SK-N-SH (cell line): ENCODE measurements around the gene FOXA1.

Experiments used
- CTCF ChIP-seq: fragments of 200-600 bp; sonication (generic); IDR thresholded peaks from 2 replicates; pipeline ENCODE4 v1.6.1; 2017; ENCODE audit warnings: antibody characterized with exemption, mild to moderate bottlenecking, moderate library complexity
- GABPA ChIP-seq: IDR thresholded peaks from 2 replicates; pipeline ENCODE4 v1.4.0; 2012; ENCODE audit warnings: low read depth, mild to moderate bottlenecking
- TEAD4 ChIP-seq: IDR thresholded peaks from 2 replicates; pipeline ENCODE4 v1.4.0; 2012; ENCODE audit warnings: mild to moderate bottlenecking, borderline replicate concordance; ENCODE audit not compliant: insufficient read depth

GRCh38 chr14:37594971-37595808 lies at the start of gene FOXA1, which contains the start of gene TTC6:
- TF ChIP-seq CTCF (no peak), TEAD4 (no peak), GABPA (no peak)
